Measurements from ENCODE around the gene USP8. TPM values are rescaled to one million over a fixed set of nuclear protein-coding genes. Genes with fewer than 3 reads are reported as not detected.

The USP8 gene
- total RNA-seq, 1 experiment from 2014 or later, result 48.5 TPM

DNA sequence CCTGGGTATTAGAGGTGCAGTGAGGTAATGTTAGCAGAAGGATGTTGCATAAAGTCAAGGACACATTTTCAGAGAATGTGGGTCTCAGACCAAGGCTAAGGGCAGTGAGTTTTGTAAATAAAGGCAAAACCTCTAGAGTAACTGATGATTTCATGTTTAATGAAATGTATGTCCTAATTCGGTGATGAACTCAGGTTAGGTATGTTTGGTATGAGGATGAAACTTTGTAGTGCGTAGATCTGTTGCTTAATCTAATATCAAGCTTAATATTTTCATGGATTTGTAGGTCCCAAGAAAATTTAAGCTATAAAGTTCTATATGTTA, 118.6 kb downstream of the USP8 start:
- ChIA-PET POLR2A (ENCODE audit: low non-redundant PET) (no interaction called here), CTCF (no interaction called here)
- intact Hi-C loops (cut with micrococcal nuclease; ENCODE audit: unreplicated experiment), result no loop called here
- TF ChIP-seq, protein P1, sequence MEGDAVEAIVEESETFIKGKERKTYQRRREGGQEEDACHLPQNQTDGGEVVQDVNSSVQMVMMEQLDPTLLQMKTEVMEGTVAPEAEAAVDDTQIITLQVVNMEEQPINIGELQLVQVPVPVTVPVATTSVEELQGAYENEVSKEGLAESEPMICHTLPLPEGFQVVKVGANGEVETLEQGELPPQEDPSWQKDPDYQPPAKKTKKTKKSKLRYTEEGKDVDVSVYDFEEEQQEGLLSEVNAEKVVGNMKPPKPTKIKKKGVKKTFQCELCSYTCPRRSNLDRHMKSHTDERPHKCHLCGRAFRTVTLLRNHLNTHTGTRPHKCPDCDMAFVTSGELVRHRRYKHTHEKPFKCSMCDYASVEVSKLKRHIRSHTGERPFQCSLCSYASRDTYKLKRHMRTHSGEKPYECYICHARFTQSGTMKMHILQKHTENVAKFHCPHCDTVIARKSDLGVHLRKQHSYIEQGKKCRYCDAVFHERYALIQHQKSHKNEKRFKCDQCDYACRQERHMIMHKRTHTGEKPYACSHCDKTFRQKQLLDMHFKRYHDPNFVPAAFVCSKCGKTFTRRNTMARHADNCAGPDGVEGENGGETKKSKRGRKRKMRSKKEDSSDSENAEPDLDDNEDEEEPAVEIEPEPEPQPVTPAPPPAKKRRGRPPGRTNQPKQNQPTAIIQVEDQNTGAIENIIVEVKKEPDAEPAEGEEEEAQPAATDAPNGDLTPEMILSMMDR (conservative IDR thresholded peaks at IDR 0.05; ENCODE audit: low read depth, low read length), result no peak
- no peak for TF ChIP-seq EZH2 (IDR thresholded peaks at IDR 0.05; ENCODE audit: borderline replicate concordance, low read depth, low read length, poor library complexity, severe bottlenecking)
- no TSS peak for BruUV-seq (replicated peaks)
- no peak for DNase-seq (ENCODE audit: low spot score)
- no peak overlapping the region for H3K27ac ChIP-seq (ENCODE audit: low read depth, low read length, poor library complexity, severe bottlenecking)
- H3K27me3 ChIP-seq (replicated peaks; ENCODE audit: insufficient read depth, low read depth, low read length, poor library complexity), result no peaks in the 10 kb centered on the region
- H3K9me3 ChIP-seq (ENCODE audit: low read depth, low read length, poor library complexity, severe bottlenecking), result no peaks in the 10 kb centered on the region
- H3K4me3 ChIP-seq (ENCODE audit: low read depth, low read length, poor library complexity, severe bottlenecking), result no peak overlapping the region
- H3K36me3 ChIP-seq (ENCODE audit: insufficient read depth, low read length, poor library complexity, severe bottlenecking), result no peaks in the 10 kb centered on the region
- peaks cover 7% of the 10 kb centered on the region for H3K4me1 ChIP-seq (ENCODE audit: insufficient read depth, low read length, poor library complexity, severe bottlenecking)

GRCh38 chr15:50543556-50543955, 119.4 kb downstream of the USP8 start:
- BruUV-seq (replicated peaks), result no TSS peak
- H3K9me3 ChIP-seq (ENCODE audit: low read depth, low read length, poor library complexity, severe bottlenecking), result no peaks in the 10 kb centered on the region
- H3K27me3 ChIP-seq (replicated peaks; ENCODE audit: insufficient read depth, low read depth, low read length, poor library complexity), result no peaks in the 10 kb centered on the region
- H3K36me3 ChIP-seq (ENCODE audit: insufficient read depth, low read length, poor library complexity, severe bottlenecking), result no peaks in the 10 kb centered on the region
- peaks cover 7% of the 10 kb centered on the region for H3K4me1 ChIP-seq (ENCODE audit: insufficient read depth, low read length, poor library complexity, severe bottlenecking)
- ChIA-PET CTCF (no interaction called here), POLR2A (ENCODE audit: low non-redundant PET) (no interaction called here)
- DNase-seq (ENCODE audit: low spot score), result no peak
- TF ChIP-seq, protein P1 (conservative IDR thresholded peaks at IDR 0.05; ENCODE audit: low read depth, low read length), result no peak
- TF ChIP-seq EZH2 (IDR thresholded peaks at IDR 0.05; ENCODE audit: borderline replicate concordance, low read depth, low read length, poor library complexity, severe bottlenecking), result no peak
- no peak overlapping the region for H3K27ac ChIP-seq (ENCODE audit: low read depth, low read length, poor library complexity, severe bottlenecking)
- no peak overlapping the region for H3K4me3 ChIP-seq (ENCODE audit: low read depth, low read length, poor library complexity, severe bottlenecking)
- intact Hi-C loops (cut with micrococcal nuclease; ENCODE audit: unreplicated experiment), result no loop called here

GRCh38 chr15:50544368-50544767, 120.2 kb downstream of the USP8 start:
- H3K27ac ChIP-seq (ENCODE audit: low read depth, low read length, poor library complexity, severe bottlenecking), result no peak overlapping the region
- H3K4me3 ChIP-seq (ENCODE audit: low read depth, low read length, poor library complexity, severe bottlenecking), result no peak overlapping the region
- TF ChIP-seq, protein P1 (conservative IDR thresholded peaks at IDR 0.05; ENCODE audit: low read depth, low read length), result no peak
- no peak for TF ChIP-seq EZH2 (IDR thresholded peaks at IDR 0.05; ENCODE audit: borderline replicate concordance, low read depth, low read length, poor library complexity, severe bottlenecking)
- H3K27me3 ChIP-seq (replicated peaks; ENCODE audit: insufficient read depth, low read depth, low read length, poor library complexity), result no peaks in the 10 kb centered on the region
- peaks cover 7% of the 10 kb centered on the region for H3K4me1 ChIP-seq (ENCODE audit: insufficient read depth, low read length, poor library complexity, severe bottlenecking)
- H3K36me3 ChIP-seq (ENCODE audit: insufficient read depth, low read length, poor library complexity, severe bottlenecking), result no peaks in the 10 kb centered on the region
- CTCF ChIA-PET, result interaction anchor here (0.6 kb wide), 1 partner anchor 1450 kb away, joined by 12 read pairs; no protein-coding TSS in a partner anchor
- POLR2A ChIA-PET (ENCODE audit: low non-redundant PET), result no interaction called here
- no peak for DNase-seq (ENCODE audit: low spot score)
- no TSS peak for BruUV-seq (replicated peaks)
- intact Hi-C loops (cut with micrococcal nuclease; ENCODE audit: unreplicated experiment), result no loop called here
- H3K9me3 ChIP-seq (ENCODE audit: low read depth, low read length, poor library complexity, severe bottlenecking), result no peaks in the 10 kb centered on the region

Data from A673 (cell line).